Hematopoietic multipotent progenitor cell (in vitro differentiated cells): Measurements from ENCODE around the gene HELQ. TPM values are rescaled to one million over a fixed set of nuclear protein-coding genes. Genes with fewer than 3 reads are reported as not detected.
"Not testable (repeated sequence)": the region's sequence is repeated elsewhere in the genome, so short reads cannot be mapped to it uniquely, and the experiment has no call there.

Experiments
- DNase-seq, 3 donors: peaks; one replicate each; pipeline ENCODE4 v3.0.0-alpha.2; 2011 to 2015; ENCODE audit warnings: low read depth in 2 of 3, low spot score in 2 of 3
- total RNA-seq: library from RNA; depleted of rRNA; stranded (reverse); fragments of >200 nt; gene quantifications from one replicate; pipeline ENCODE4 v1.2.3, GENCODE V29; 2012

HELQ gene, protein sequence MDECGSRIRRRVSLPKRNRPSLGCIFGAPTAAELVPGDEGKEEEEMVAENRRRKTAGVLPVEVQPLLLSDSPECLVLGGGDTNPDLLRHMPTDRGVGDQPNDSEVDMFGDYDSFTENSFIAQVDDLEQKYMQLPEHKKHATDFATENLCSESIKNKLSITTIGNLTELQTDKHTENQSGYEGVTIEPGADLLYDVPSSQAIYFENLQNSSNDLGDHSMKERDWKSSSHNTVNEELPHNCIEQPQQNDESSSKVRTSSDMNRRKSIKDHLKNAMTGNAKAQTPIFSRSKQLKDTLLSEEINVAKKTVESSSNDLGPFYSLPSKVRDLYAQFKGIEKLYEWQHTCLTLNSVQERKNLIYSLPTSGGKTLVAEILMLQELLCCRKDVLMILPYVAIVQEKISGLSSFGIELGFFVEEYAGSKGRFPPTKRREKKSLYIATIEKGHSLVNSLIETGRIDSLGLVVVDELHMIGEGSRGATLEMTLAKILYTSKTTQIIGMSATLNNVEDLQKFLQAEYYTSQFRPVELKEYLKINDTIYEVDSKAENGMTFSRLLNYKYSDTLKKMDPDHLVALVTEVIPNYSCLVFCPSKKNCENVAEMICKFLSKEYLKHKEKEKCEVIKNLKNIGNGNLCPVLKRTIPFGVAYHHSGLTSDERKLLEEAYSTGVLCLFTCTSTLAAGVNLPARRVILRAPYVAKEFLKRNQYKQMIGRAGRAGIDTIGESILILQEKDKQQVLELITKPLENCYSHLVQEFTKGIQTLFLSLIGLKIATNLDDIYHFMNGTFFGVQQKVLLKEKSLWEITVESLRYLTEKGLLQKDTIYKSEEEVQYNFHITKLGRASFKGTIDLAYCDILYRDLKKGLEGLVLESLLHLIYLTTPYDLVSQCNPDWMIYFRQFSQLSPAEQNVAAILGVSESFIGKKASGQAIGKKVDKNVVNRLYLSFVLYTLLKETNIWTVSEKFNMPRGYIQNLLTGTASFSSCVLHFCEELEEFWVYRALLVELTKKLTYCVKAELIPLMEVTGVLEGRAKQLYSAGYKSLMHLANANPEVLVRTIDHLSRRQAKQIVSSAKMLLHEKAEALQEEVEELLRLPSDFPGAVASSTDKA
- 14.0 TPM for total RNA-seq

DNA sequence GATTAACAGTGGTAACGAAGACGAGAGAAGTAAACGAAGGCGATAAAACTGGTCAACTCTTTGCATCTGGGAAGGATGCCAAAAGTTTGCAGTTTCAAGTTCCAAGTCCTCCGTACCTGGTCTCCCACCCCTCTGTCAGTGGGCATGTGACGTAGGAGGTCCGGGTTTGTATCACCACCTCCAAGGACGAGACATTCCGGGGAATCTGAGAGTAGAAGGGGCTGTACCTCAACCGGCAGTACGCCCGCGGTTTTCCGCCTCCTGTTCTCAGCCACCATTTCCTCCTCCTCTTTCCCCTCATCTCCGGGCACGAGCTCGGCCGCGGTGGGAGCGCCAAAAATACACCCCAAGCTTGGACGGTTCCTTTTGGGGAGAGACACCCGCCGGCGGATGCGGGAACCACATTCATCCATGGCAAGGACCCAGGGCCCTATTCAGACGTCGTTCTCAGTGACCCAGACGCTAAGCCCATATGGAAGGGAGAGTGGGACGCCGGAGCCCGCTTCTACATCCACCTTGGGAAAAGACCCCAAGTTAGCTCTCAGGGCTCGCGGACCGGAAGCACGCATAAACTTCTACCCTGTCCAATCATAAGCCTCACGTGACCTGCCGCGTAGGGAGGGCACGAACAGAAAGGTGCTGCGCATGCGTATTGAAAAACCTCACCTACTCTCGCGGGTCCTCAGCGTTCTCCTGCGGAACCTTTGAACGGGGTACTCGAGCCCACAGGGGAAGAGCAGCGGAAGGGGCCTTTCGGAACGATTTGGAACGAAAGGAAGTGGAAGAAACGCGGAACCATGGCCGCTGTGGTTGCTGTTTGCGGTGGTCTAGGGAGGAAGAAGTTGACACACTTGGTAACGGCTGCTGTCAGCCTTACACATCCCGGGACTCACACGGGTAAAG, at the start of gene HELQ, which contains the start of gene MRPS18C:
TSS of gene HELQ (minus strand) at position 543 of the 903 bp plus-strand sequence. CDS start at position 413, 130 bp downstream.
TSS of gene MRPS18C (plus strand) at position 778 of the 903 bp plus-strand sequence. CDS start at position 798, 20 bp downstream.
- DNase-seq = peak; percentile 92 to 100 (median 99)

DNA sequence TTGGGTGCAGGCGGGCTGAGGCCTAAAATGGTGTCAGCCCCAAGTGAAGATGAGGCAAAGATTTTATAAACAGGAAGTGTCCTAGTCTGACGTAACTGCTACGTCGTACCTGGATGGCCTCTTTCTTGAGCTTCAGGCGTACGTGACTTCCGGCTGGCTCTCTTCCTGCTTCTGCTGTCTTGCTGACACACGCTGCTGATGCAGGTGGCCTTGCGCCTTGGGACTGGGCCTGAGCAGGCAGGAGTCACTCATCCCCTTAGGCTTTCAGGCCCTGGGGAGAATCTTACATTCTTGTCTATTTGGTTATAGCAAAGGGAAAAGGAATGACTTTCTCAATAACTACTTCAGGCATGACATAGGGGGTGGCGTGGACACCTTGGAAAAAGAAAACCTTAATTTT, 49.4 kb upstream of the HELQ start:
- DNase-seq = no peak

GRCh38 chr4:83504503-83504902, 48.9 kb upstream of the HELQ start:
- DNase-seq = no peak

DNA sequence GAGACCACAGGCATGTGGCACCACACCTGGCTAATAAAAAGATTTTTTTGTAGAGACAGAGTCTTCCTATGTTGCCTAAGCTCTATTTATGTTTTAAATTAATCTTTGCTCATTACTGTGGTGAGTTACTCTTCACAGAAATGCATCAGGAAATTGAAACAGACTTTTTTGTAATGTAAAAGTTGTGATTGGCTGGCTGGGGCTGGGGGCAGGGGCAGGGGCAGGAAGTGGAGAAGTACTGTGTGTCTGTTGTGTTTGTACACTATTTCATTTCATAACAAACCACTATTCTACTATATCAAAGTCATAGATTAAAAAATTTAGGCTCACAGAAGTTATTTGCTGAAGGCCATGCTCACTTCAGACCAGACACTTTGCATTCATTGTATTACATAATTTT, 48.4 kb upstream of the HELQ start:
- no peak for DNase-seq

GRCh38 chr4:83501671-83502070, 46.0 kb upstream of the HELQ start:
- not testable (repeated sequence) for DNase-seq

- DNase-seq = no peak
Observed at GRCh38 chr4:83498187-83498586, 42.6 kb upstream of the HELQ start.

- DNase-seq = not testable (repeated sequence)
Observed at GRCh38 chr4:83496085-83496917, 40.7 kb upstream of the HELQ start.

DNA sequence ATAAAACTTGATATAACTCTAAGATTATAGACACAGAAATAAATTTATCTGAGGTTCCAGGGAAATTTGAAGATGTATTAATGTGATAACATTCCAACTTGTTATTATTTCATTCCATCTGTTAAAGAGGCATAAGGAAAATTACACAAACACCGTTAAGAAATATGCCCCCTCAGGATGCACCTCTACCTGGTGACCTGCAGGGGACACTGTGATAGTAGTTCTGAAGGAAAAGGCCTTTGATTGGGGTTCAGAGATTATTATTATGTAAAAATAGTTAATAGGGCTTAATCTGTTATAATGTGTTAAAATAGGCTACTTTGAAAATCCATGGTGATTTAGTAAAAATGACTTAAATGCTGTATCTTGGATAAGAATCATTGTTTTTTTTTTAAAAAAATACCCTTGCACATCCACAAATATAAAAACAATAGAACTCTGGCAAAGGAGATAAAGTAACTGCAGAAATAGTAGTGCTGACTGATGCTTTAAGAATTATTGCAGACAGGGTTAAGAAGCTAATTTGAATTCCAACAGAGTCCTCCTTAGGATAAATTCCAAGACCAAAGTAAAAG, 35.3 kb upstream of the HELQ start:
- DNase-seq = peak in 2 of 3 donors; percentile 29 to 46

DNA sequence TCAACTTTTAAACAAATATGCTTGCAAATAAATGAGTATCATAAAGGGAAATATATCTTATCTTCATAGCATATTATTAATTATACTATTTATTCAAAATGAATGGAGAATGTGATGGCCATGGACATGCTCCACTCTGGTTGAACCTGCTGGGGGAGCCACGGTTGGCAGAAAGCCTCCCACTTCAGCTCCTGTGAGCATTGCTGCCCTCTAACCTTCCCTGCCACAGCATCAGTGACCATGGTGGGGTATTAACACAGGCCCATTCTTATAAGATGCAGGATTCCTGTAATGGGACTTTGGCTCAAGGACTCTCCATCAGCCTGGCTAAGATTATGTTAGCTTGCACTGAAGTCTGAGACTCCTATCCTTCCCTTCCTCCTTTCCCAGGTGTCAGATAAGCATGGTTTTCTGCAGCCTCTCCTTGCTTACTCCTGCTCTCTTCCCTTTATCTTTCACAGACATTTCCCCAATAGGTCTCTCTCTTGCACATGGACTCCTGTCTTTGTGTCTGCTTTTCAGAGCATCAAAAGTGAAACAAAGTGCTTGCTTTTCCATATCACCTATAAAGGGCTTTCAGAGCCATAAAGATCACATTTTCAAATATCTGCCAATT, 34.2 kb upstream of the HELQ start:
- no peak for DNase-seq

DNA sequence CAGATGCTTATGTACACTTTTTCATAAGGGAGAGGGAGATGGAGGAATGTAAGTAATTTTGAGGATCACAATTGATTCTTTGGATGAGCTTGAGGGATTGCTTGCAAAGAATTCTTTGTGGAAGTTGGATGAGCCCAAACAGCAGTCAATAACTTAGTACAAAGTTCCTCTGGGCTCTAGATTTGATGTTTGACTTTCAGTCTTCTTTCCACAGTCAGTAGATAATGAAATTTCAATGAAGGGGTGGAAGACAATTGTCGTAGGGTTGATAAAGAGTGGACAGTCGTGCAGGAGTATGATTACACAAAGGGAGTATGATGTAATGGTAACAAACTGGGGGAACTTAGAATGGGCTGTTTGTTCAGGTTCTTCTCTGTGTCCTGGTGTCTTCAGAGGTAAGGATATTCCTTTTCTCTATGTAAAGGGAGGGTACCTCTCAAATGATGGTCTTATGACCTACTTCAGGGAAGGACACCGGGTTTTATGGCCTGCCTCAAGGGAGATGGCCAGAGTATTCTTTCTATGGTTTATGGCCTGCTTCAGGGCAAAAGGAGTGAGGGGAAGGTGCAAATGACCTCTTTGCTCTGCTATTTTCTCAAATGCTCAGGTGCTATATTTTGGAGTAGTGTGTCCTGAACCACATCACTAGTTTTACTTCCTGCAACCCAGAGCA, 31.0 kb upstream of the HELQ start:
- no peak for DNase-seq

DNA sequence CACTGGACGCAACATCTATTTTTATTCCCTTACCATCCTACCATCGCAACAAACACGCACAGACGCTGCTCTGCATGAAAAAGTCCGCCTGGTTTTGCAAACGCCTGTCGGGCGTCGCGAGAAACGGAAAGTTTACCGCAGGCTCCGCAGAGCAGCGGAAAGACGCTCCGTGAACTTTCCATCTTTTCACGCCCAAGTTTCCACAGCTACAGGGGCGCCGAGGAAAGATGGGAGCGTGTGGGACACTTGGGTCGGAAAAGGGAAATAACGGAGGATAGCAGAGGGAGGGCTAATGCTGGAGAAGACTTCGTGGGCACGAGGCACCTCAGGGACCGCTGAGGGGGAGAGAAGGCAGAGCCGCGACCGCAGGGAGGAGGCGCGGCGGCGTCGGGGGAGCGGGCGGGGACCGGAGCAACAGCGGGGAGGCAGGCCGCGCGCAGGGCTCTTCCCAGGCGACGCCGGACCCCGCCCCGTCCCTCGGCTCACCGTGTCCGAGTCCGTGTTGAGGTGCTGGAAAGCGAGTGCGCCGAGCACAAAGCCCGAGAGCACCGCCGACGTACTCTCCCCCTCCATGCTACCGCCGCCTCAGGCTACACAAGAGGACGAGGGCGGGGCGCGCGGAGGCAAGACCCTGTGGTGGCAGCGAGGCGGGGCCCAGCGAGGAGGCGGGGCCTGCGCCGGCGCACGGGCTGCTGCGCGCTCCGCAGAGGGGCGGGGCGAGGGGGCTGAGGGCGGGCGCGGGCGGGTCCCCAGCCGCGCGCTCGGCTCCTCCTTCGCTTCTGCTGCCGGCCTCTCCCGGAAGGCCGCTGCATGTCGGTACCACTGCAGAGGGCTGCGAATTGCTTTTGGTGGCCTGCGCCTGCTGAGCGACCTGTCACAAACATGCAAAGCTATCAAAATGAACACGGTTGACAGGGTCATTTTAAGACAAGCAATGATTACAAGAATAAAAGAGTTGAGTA, 29.2 kb upstream of the HELQ start, which contains the start of gene ABRAXAS1:
TSS of gene ABRAXAS1 (minus strand) at position 601 of the 962 bp plus-strand sequence. CDS start at position 573, 28 bp downstream.
- peak; percentile 91 to 97 (median 94) for DNase-seq

- no peak for DNase-seq
Observed at GRCh38 chr4:83473966-83474365, 18.3 kb upstream of the HELQ start.

GRCh38 chr4:83473423-83473822, 17.8 kb upstream of the HELQ start:
- no peak for DNase-seq

GRCh38 chr4:83456184-83456501, 520 bp upstream of the HELQ start:
- no peak for DNase-seq

DNA sequence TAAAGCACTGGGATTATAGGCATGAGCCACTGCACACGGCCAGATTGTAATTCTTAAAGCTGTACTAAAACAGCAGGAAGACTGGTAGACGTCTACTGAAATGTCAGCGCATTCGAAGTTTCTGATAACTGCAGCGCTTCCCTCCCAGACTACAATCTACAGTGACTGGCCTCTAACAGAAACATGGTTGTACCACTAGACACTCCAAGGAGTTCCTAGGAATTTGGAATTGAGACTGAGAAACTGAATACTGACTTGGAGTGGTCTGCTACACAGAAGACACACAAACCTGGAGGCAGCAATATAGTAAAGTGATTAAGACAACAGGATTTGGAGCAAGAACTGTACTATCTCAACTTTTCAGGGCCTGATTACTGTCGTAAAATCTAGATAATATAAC, 937 bp downstream of the HELQ start:
- DNase-seq = peak in 2 of 3 donors; percentile 4 to 6

GRCh38 chr4:83449009-83449408, 6.6 kb downstream of the HELQ start:
- no peak for DNase-seq

GRCh38 chr4:83440899-83441298, 14.7 kb downstream of the HELQ start:
- no peak for DNase-seq
